Muscle of arm (tissue), 12 donors: ENCODE data around the gene GNPTAB. TPM values are rescaled to one million over a fixed set of nuclear protein-coding genes. Genes with fewer than 3 reads are reported as not detected.

Source experiments
- DNase-seq: peaks from one replicate; pipeline ENCODE4 v3.0.0-alpha.2; 2013
- polyA plus RNA-seq, 12 donors: library from polyadenylated mRNA; unstranded; fragments of 120-200 nt; gene quantifications; one replicate each; pipeline ENCODE4 v1.2.1, GENCODE V29; 2013; ENCODE audit not compliant: insufficient read length in 12 of 12

Gene GNPTAB
- polyA plus RNA-seq, 12 donors = 14.7 to 36.5 (median 19.9) TPM; not detected in 1

DNA sequence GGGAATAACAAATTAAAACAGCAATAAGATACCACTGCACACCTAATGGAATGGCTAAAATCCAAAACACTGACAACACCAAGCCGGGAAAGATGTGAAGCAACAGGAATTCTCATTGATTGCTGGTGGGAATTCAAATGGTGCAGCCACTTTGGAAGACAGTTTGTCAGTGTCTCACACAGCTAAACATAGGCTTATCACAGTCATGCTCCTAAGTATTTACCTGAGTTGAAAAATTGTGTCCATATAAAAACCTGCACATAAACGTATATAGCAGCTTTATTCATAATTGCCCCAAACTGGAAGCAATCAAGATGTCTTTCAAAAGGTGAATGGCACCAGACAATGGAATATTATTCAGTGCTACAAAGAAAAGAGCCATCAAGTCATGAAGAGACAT is 21.6 kb downstream of the GNPTAB start:
- no peak for DNase-seq

DNA sequence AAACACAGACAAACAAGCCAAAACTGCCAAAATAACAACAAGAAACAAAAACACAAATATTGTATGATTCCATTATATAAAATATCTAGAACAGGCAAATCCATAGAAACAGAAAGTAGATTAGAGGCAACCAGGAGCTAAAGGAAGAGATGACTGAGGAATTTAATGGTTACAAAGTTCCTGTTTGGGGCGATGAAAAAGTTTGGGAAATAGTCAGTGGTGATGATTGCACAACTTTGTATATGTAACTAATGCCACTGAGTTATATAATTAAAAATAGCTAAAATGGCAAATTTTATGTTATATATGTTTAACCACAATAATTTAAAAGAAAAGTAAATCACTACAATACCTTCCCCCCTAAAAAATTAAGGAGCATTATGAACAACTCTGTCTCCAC is 24.5 kb downstream of the GNPTAB start:
- DNase-seq = no peak

DNA sequence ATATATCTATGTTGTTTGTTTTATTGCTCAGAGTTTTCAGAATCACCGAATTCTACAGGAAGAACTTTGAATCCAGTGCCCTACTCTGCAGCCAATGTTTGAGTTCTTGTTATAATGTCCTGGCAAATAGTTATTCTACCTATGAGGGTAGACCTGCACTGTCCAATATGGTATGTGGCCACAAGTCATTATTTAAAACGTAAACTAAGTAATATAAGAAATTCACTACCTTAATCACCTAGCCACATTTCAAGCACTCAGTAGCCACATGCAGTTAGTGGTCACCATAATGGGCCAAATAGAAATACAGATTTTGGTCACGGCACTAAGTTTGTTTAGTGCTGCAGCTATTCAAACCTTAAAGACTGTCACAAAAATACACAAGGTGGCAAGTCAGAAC is 26.4 kb downstream of the GNPTAB start:
- DNase-seq = no peak

DNA sequence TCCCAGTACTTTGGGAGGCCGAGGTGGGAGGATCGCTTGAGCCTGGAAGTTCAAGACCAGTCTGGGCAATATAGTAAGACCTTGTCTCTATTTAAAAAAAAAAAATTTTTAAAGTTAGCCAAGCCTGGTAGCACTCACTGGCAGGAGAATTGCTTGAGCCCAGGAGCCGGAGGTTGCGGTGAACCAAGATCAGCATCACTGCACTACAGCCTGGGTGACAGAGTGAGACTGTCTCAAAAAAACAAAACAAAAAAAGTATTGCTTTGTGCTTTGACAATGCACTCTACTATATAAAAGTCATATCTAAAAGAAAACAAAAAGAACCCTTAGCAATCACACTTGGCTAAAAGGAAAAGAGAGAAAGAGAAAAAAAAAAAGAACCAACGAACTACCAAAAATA is 26.8 kb downstream of the GNPTAB start:
- no peak for DNase-seq

DNA sequence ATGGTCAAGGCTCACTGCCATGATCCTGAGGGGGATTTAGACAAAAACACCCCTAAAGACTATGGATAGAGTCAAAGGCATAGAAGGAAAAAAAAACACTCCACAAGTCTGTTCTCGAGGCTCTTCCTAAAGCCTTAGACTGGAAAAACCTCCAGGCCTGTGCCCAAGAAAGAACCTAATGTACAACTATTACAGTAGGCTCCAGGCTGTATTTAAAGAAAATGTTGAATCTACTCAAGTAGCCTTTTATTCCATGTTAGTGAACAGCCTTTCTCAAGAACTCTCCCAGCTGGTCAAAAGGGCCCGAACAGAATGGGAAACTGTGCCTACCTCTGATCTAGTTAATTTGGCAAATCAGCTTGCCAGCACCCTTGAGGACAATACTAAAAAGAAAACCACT is 28.3 kb downstream of the GNPTAB start:
- no peak for DNase-seq

DNA sequence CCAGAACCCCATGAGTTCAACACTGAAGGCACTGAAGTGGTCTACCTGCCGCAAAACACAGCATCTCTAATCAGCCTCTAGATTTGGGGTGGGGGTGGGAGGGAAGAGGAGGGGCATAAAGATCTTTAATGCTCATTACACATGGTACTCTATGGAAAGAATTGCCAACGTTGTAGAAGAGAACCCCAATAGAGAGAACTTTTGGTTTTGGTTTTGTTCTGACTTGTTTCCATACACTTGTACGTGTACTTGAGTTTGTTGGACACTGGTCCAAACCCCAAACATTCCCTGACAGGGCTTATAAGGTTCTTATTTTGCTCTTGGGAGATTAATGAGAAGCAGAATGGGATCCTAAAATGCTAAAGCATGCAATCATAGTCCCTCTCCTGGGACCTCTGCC is 31.0 kb downstream of the GNPTAB start:
- DNase-seq = no peak

DNA sequence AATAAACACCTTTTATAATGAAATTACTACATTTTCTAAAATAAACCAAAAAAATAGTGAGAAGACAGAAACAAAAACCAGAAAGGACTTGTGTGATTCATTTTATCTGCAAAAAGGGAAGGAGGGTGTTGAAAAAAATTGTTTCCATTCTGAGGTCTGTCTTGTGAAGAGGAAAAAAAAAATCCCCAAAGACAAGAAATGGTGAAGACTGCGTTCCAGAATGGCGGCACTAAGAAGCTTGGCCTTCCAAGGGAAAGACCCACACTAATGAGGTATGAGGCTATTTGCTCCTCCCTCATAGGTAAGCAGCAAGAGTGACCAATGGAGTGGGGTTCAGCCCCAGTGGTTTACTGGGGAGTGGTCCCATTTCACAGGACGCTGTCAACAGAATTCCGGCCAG is 35.0 kb downstream of the GNPTAB start:
- no peak for DNase-seq

DNA sequence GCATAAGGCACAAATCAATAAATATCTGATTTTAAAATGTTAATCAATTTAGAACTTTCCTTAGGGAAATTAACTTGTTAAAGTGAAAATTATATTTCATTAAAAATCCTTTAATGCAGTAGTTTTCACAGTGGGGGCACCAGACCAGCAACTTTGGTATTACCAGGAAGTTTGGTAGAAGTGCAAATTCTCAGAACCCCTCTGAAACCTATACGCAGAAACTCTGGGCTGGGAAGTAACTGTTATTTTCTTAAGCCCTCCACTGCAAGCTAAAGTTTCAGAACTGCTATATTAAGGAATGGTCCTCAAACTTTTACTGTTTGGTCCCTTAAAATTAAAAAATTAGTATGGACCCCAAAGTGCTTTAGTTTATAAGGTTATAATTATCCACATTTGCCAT is 35.7 kb downstream of the GNPTAB start:
- DNase-seq = no peak

DNA sequence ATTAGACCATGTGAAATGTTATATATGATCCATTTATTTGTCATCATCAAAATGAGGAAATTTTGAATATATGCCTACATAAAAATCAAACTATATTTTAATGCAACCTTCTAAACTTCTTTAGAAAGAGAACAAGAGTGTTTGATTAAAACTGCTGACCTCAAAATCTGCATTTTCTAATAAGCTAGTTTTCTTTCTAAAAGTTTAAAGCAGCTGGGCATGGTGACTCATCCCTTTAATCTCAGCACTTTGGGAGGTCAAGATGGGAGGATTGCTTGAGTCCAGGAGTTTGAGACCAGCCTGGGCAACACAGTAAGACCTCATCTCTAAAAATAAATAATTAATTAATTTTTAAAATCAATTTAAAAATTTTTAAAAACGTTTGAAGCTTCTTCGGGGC is 36.2 kb downstream of the GNPTAB start:
- no peak for DNase-seq

DNA sequence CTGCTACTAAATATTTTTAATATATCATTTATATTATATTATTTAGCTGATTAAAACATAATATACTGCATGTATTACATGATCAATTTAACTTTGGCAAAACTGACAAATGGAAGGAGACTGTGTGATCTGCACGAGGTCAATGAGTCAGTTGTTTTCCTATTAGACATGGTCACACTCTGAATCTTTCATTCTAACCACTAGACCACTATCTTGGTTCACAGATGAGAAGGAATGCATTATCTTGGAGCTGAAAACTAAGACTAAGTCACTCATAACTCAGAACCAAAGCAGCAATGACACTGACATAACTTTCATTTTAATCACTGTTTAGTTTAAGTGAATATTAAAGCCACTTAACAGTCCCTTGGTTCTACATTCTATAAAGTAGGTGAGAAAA is 37.4 kb downstream of the GNPTAB start:
- no peak for DNase-seq

DNA sequence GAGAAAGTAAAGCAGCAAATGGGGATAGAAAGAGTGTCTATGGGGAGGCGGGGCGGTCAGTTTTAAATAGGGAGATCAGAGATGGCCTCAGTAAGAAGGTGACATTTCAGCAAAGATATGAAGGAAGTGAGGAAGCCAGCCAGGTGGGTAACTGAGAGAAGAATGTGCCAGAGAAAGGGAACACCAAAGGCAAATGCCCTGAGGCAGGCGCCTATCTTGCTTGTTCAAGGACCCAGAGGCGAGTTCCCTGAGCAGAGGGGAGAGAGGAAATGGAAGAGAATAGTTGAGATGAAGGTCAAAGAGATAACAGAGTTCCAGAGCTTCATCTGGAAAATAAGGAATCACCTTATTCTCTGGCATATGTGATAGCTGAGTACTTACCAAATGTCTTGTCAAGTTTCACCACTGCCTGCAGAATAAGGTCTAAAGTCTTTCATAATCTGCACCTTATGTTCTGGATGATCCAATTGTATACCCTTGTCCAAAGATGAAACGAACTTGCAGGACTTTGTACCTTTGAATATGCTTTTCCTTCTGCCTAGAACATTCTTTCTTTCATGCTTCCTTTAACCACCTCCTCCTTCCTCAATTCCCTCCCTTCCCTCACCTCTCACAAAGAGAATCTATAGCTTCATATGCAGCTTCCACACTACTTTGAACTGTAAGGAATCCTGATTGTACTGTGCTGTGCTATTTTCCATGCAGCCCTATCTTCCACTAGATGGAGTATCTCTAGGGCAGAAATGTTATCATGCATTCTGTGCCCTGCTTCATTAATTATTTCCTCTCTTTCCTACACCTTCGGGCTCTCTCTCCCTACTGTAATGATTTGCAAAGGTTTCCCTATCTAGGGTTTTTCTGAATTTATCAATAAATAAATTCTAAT is 38.5 kb downstream of the GNPTAB start:
- no peak for DNase-seq

DNA sequence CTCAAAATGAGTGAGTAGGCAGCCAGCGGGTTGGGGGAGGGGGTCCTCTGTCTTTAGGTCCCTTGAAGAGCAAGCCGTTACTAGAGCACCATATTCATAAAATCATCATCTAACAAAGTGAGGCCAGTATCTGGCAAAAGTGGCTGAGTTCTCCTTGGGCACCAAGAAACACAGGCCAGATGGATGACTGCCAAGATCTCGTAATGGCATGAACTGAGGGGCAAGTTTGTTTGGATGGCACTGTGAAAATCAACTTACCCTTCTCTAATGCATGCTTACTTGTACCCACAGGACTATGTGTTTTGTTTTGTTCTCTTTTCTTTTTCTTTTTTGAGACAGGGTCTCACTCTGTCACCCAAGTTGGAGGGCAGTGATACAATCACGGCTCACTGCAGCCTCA is 41.6 kb downstream of the GNPTAB start:
- DNase-seq = no peak

DNA sequence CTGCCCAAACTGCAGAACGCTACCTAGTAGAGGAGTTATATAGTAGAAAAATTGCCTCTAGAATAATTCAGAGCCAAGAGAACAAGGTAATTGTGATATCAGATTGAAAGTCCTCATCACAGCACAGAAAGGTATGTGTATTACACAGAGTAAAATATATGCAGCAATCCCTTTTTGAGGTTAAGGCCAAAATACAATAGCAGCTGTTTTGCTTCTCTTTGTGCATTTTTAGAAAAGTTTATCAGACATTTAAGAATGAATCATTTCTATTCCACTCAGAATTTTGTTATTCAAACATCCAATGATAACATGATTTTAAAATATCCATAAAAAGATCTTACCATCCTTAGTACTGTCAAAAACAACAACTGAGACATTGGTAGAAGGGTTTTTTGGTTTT is 45.1 kb downstream of the GNPTAB start:
- DNase-seq = no peak

DNA sequence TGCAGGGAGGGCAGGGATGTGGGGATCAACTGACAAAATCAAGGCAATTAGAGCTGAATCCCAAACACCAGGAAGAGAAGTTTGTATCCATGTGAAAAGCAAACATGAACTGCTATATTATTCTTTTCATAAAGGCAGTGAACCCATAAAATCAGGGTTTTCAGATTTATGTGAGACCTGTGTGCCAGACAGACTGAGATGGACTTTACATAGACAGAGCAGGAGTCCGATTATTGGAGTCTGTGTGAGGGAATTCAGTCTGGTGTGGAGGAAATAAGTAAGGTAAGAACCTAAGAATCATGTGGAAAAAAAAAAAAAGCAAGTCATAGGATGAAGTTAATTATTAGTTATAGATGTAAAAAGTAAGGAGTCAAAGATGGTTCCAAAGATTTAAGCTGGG is 46.4 kb downstream of the GNPTAB start:
- no peak for DNase-seq

DNA sequence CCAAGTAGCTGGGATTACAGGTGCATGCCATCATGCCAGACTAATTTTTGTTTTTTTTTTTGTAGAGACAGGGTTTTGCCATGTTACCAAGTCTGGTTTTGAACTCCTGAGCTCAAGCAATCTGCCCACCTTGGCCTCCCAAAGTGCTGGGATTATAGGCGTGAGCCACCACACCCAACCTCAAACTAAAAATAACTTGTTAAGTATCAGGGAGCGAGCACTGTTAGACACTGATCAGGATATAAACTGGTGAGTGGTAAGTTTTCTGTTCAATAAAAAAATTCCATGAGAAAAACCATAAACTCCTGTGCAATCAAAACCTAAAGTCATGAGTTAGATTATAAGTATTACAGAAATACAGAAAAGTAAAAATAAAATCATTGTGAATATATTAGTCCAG is 46.9 kb downstream of the GNPTAB start:
- DNase-seq = no peak

DNA sequence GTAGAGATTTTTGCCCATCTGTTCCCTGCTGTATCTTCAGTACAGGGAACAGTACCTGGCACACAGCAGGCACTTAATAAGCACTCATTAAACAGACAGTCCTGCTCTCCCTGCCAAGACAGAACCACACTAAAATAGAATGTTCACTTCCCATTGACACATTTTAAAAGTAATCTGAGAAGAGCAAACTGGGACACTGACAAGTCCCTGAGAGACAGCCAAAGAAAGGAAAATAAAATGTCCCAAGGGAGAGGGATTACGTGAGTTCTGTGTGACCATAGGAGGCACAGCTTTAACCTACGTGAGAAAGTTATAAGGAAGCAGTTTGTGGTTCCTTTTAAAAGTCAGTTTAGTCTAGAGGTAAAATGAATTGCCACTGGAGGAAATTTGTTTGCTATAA is 47.6 kb downstream of the GNPTAB start:
- DNase-seq = no peak

DNA sequence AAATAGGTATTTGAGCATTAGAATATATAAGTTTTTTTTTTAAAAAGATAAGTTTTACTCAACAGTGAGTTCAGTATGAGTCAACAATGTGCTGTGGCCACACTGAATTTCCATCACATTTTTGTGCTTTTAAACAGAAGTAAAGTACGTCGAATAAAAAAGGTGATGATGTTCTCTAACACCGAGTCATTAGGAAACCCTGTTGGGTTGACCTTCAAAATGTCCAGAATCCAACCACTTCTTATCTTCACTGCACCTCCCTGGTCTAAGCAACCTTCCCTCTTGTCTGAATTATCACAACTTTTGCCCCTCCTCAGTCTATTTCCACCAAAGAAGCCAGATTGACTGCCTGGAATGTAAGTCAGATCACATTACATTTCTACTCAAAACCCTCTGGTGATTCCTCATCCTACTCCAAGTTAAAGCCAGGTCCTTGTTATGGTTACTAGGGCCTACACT is 48.5 kb downstream of the GNPTAB start:
- DNase-seq = no peak

DNA sequence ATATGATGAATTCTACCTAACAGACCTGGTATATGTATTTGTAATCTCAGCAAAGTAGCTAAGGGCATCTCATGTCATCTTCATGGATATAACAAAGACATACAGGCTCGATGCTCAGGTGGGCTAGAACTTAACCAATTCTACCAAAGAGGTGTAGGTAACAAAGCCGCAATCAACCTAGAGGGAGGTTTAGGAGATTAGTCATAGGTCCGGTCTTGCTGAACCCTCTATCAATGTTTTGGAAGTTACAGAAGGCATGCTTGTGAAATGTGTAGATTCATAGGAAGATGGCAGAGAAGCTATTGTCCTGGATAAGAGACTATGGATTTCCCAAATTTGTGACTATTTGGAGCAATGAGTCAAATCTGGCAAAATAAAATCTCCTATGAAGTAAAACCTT is 48.9 kb downstream of the GNPTAB start:
- no peak for DNase-seq

DNA sequence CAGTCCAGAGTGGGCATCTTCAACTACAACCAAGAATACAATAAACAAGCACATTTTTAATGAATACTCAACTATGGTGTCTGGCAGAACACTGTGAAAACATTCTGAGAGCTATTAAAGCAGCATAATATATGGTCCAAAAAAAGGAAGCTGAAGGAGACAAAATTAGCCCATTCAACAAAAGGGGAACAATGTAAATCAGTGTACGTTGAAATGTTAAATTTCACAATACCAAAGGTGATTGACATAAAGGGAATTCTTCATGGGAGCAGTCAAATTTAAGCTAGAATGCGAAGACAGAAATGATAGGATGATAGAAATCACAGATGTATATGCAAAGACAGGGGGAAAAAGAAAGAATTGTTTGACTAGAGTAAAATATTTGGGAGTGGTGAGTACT is 50.2 kb downstream of the GNPTAB start:
- DNase-seq = no peak

DNA sequence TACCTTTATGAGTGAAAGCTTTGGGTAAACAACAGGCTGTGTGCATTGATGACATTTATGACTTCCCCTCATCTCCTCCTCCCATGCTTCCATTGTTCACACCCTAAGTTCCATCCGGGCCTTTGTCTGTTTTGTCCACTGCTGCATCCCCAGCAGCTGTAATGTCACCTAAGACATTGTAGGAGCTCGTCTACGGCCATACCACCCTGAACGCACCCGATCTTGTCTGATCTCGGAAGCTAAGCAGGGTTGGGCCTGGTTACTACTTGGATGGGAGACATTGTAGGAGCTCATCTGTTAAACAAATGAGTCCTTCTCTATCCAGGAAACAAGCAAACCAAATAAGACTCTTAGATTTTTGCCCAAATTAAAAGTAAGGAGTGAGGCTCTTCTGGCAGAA is 51.1 kb downstream of the GNPTAB start:
- no peak for DNase-seq

DNA sequence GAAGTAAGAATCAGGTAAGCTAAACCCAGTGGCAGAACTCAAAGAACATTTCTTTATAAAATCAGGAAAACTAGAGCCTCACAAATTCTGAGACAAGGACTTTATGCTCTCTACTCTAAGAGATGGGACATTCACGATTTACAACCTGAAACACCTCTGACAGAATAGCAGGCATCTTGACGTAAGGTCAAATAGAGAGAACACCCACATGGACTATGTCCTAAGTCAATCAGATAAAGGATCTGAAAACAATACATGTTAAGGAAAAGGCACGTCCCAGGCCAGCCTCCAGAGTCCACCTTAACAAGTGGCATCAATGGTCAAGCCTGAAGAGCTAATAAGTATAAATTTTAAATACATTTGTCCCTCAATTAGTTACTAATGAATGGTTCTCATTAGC is 51.6 kb downstream of the GNPTAB start:
- no peak for DNase-seq

DNA sequence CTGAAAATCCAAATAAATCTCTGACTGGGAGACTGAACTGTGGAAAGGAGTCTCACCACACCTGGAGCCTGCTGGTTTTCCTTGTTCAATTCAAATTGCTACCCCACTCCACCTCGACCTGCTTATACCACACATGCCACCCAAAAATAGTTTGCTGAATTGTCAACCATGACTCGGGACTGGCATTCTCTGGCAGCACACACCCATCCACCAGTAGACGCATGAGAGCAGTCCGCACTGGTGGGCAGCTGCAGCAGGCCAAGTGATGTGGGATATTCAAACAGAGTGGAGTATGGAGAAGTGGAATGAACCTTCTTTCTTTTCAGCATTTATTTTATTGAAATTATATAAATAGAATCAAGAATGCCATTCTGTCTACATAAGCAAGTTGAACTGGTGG is 52.8 kb downstream of the GNPTAB start:
- DNase-seq = no peak

DNA sequence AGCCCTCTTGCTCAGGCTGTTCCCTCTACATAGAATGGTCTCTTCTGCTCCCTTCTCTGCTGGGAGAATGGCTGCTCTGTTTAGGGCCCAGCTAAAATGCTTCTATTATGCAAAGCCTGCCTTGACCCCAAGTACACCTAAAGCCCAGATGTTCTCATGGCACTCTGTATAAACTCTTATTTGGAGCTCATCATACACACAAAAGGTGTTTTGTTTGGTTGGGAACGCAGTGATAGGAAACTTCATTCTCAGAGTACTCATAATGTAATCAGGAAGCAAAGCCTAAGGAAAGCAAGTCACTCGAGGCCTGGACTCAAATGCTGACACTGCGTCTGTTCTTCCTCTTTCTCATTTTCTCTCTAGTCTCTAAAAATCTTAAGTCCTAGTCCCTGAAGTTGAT is 53.3 kb downstream of the GNPTAB start:
- DNase-seq = no peak

DNA sequence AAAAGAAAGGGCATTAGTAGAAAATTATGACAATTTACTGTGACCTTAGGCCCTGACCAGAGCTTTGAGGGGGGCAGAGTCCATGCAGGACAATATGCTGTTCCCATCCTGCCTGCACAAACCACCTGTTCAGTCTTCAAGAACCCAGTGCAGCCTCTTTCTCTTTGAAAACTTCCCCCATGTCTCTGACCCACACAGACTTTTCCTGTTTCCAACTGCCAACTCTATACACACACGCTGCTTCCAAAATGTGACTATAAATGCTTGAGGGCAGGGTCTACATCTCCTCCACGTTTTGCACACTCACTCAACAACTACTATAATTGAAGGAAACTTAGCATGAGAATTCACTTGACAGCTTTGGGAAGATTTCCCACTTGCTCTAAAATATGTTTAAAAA is 54.9 kb downstream of the GNPTAB start:
- DNase-seq = no peak
